Endothelial cell of umbilical vein (primary cell): ENCODE data around the gene SPTLC1. TPM values are rescaled to one million over a fixed set of nuclear protein-coding genes. Genes with fewer than 3 reads are reported as not detected.

Source experiments
- BruUV-seq: library from RNA; stranded (reverse); fragments of 400-500 nt; replicated peaks from 2 replicates; lab custom pipeline; 2021; lab: Mats Ljungman, UMichigan
- CTCF ChIA-PET: fragments of 300-600, 350-600 bp; sonication (Branson Sonifier 250); formaldehyde crosslinking; loops from one replicate; lab custom pipeline; 2021; ENCODE audit warnings: antibody characterized with exemption, inconsistent platforms; lab: Charles Lee
- POLR2A ChIA-PET: fragments of 300-600, 350-600 bp; sonication (Branson Sonifier 250); formaldehyde crosslinking; loops from one replicate; lab custom pipeline; 2021; ENCODE audit warnings: antibody characterized with exemption, inconsistent platforms; lab: Charles Lee
- DNase-seq: peaks from one replicate; pipeline ENCODE4 v3.0.0-alpha.2; 2011; ENCODE audit warnings: low read depth, low spot score
- FAIRE-seq: peaks from 2 replicates; lab custom pipeline; 2011; peaks lifted over from hg19 to GRCh38; lab: Jason Lieb, UNC
- H2AFZ ChIP-seq: 2 replicates; pipeline ENCODE4 v1.6.0; 2012; ENCODE audit warnings: low read depth, low read length, control low read depth, inconsistent platforms
- H3K27ac ChIP-seq: 2 replicates; pipeline ENCODE4 v1.5.1; 2011; ENCODE audit warnings: low read depth, mild to moderate bottlenecking, control low read depth, low read length, moderate library complexity; ENCODE audit not compliant: insufficient read depth
- H3K27me3 ChIP-seq, 2 experiments: 2 replicates each; pipeline versions ENCODE4 v1.6.0 to v1.6.1; 2011; ENCODE audit warnings: low read length in 2 of 2, mixed read lengths in 1 of 2; ENCODE audit not compliant: control insufficient read depth in 2 of 2, insufficient read depth in 2 of 2
- H3K36me3 ChIP-seq, 2 experiments: 2 replicates in 1 of 2; 3 replicates in 1 of 2; pipeline ENCODE4 v1.5.1; 2011; ENCODE audit warnings: low read length in 2 of 2, mild to moderate bottlenecking in 1 of 2, moderate library complexity in 1 of 2; ENCODE audit not compliant: control insufficient read depth in 2 of 2, insufficient read depth in 2 of 2; ENCODE audit errors: extremely low read depth in 1 of 2
- H3K4me1 ChIP-seq: 3 replicates; pipeline ENCODE4 v1.5.1; 2011; ENCODE audit warnings: mild to moderate bottlenecking, low read length; ENCODE audit not compliant: control insufficient read depth, insufficient read depth; ENCODE audit errors: extremely low read depth
- H3K4me2 ChIP-seq: 2 replicates; pipeline ENCODE4 v1.6.1; 2011; ENCODE audit warnings: low read length, control low read depth, mixed read lengths; ENCODE audit not compliant: insufficient read depth
- H3K4me3 ChIP-seq, 3 experiments: fragments of 200-600 bp in 1 of 3; sonication (generic), shearing (Covaris generic) in 1 of 3; replicated peaks in 1 of 3; 2 replicates each; pipeline ENCODE4 v1.5.1; 2011 to 2016; ENCODE audit warnings: control low read depth in 3 of 3, low read length in 3 of 3, mild to moderate bottlenecking in 2 of 3, inconsistent platforms in 1 of 3, low read depth in 1 of 3, moderate library complexity in 1 of 3; ENCODE audit not compliant: insufficient read depth in 1 of 3
- H3K79me2 ChIP-seq: 2 replicates; pipeline ENCODE4 v1.6.0; 2012; ENCODE audit warnings: low read length, inconsistent platforms; ENCODE audit not compliant: control insufficient read depth, insufficient read depth
- H3K9ac ChIP-seq: replicated peaks from 2 replicates; pipeline ENCODE3; 2011; ENCODE audit warnings: low read length, control low read depth; ENCODE audit not compliant: insufficient read depth; ENCODE audit errors: extremely low read depth
- H3K9me1 ChIP-seq: replicated peaks from 3 replicates; pipeline ENCODE4 v1.6.0; 2011; ENCODE audit warnings: mild to moderate bottlenecking, low read length; ENCODE audit not compliant: control insufficient read depth, insufficient read depth; ENCODE audit errors: extremely low read depth
- H3K9me3 ChIP-seq: replicated peaks from 2 replicates; pipeline ENCODE4 v1.5.1; 2012; ENCODE audit warnings: low read length, inconsistent platforms; ENCODE audit not compliant: control insufficient read depth, insufficient read depth
- H4K20me1 ChIP-seq: replicated peaks from 2 replicates; pipeline ENCODE3; 2011; ENCODE audit warnings: mild to moderate bottlenecking, low read length; ENCODE audit not compliant: control insufficient read depth, insufficient read depth; ENCODE audit errors: extremely low read depth
- EZH2 ChIP-seq: IDR thresholded peaks from 2 replicates; pipeline ENCODE4 v1.6.1; 2012; ENCODE audit warnings: borderline replicate concordance, low read depth, mild to moderate bottlenecking, moderate library complexity, low read length, inconsistent platforms; ENCODE audit not compliant: severe bottlenecking
- FOS ChIP-seq: IDR thresholded peaks from 2 replicates; pipeline ENCODE4 v1.6.1; 2011; ENCODE audit warnings: mild to moderate bottlenecking, low read length, moderate library complexity, borderline replicate concordance; ENCODE audit not compliant: insufficient read depth
- MYC ChIP-seq: IDR thresholded peaks from one replicate; pipeline ENCODE4 v1.6.1; 2011; ENCODE audit warnings: mild to moderate bottlenecking, low read depth, low read length
- POLR2A ChIP-seq: IDR thresholded peaks from 2 replicates; pipeline ENCODE4 v1.6.1; 2012; ENCODE audit warnings: low read depth, mild to moderate bottlenecking, control low read depth, low read length
- dilution Hi-C: fragments of 300-500 bp; cut with MboI; formaldehyde crosslinking; loops from one replicate; pipeline ENCODE4 v1.15.0; 2019; ENCODE audit warnings: low sequenced_read_pairs; ENCODE audit not compliant: extremely low pct_ligation_motif_present
- intact Hi-C: fragments of 100-400 bp; cut with micrococcal nuclease; formaldehyde crosslinking; loops from one replicate; pipeline ENCODE4 v1.10.0; 2022
- polyA plus RNA-seq, 4 experiments: library from polyadenylated mRNA; depleted of rRNA in 3 of 4; stranded (reverse) in 3 of 4; unstranded in 1 of 4; fragments of >200 nt; gene quantifications; 2 replicates each; pipeline versions ENCODE4 v1.2.1 to v1.2.3, GENCODE V29; 2011 to 2012; ENCODE audit warnings: missing spikeins in 1 of 4
- total RNA-seq: library from RNA; stranded (reverse); gene quantifications from 2 replicates; pipeline ENCODE4 v1.2.3, GENCODE V29; 2021
- TF ChIP-seq, protein P1 (sequence below), 2 donors: IDR thresholded peaks; 1 replicate in 1 of 2; 2 replicates in 1 of 2; pipeline ENCODE4 v1.5.1; 2011; ENCODE audit warnings: low read length in 2 of 2, mild to moderate bottlenecking in 2 of 2, moderate library complexity in 2 of 2, control low read depth in 1 of 2, inconsistent platforms in 1 of 2, low read depth in 1 of 2; ENCODE audit not compliant: insufficient read depth in 1 of 2; ENCODE audit errors: extremely low read depth in 1 of 2
- TF ChIP-seq, protein P2 (sequence below): IDR thresholded peaks from 2 replicates; pipeline ENCODE4 v1.6.1; 2011; ENCODE audit not compliant: insufficient read depth, insufficient read length

The SPTLC1 gene
- total and polyA plus RNA-seq, 2 donors (not counting 3 experiments of a cell fraction or from before 2014, with no cell fraction given) = 35.9 to 68.5 TPM

DNA sequence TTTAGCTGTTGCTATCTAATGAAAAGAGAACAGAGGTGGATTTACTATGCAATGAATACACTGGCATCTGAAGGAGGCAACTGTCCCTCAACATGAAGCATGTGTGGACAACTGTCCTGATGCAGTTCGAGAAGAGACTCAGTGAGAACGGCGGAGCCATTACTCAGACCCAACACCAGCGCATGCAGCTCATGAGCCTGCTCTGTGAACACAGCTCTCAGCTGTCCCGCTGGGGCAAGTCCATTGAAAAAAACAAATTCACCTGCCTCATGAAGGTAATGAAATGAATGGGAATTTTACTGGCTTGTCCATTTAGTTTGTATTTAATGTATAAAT is 78.8 kb downstream of the SPTLC1 start:
- intact Hi-C loops = no loop called here
- DNase-seq (no peak), FAIRE-seq (no peak)
- H3K4me3 ChIP-seq = no peak overlapping the region
- peaks cover 7 to 23% of the 10 kb centered on the region in 2 experiments for H3K36me3 ChIP-seq
- dilution Hi-C loops = no loop called here
- H3K9ac ChIP-seq = no peak overlapping the region
- H3K9me1 ChIP-seq = no peaks in the 10 kb centered on the region
- ChIA-PET POLR2A (no interaction called here), CTCF (no interaction called here)
- no peaks in the 10 kb centered on the region for H4K20me1 ChIP-seq
- H2AFZ ChIP-seq = no peak overlapping the region
- no peak overlapping the region for H3K4me2 ChIP-seq
- H3K27ac ChIP-seq = no peak overlapping the region
- no peaks in the 10 kb centered on the region for H3K79me2 ChIP-seq
- BruUV-seq = no TSS peak
- H3K4me1 ChIP-seq = no peaks in the 10 kb centered on the region
- H3K27me3 ChIP-seq = no peaks in the 10 kb centered on the region
- H3K9me3 ChIP-seq = no peaks in the 10 kb centered on the region
- TF ChIP-seq EZH2 (no peak), FOS (no peak), MYC (no peak), POLR2A (no peak)
- TF ChIP-seq, protein P1, sequence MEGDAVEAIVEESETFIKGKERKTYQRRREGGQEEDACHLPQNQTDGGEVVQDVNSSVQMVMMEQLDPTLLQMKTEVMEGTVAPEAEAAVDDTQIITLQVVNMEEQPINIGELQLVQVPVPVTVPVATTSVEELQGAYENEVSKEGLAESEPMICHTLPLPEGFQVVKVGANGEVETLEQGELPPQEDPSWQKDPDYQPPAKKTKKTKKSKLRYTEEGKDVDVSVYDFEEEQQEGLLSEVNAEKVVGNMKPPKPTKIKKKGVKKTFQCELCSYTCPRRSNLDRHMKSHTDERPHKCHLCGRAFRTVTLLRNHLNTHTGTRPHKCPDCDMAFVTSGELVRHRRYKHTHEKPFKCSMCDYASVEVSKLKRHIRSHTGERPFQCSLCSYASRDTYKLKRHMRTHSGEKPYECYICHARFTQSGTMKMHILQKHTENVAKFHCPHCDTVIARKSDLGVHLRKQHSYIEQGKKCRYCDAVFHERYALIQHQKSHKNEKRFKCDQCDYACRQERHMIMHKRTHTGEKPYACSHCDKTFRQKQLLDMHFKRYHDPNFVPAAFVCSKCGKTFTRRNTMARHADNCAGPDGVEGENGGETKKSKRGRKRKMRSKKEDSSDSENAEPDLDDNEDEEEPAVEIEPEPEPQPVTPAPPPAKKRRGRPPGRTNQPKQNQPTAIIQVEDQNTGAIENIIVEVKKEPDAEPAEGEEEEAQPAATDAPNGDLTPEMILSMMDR (IDR thresholded peaks at IDR 0.05; ENCODE audit: extremely low read depth in 1 of 2, insufficient read depth in 1 of 2, low read depth in 1 of 2, low read length in 2 of 2) = no peak
- TF ChIP-seq, protein P2, sequence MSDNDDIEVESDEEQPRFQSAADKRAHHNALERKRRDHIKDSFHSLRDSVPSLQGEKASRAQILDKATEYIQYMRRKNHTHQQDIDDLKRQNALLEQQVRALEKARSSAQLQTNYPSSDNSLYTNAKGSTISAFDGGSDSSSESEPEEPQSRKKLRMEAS = no peak
